RWPE2 (cell line): ENCODE measurements around the gene BNIP2.
A peak's percentile ranks its signal among the peaks of the same experiment; 100 is the strongest.
"Not testable (repeated sequence)": the region's sequence is repeated elsewhere in the genome, so short reads cannot be mapped to it uniquely, and the experiment has no call there.

Experiments
- ATAC-seq: fragments of 200-7000 bp; cut with Tn5 transposase; 3 replicates; pipeline ENCODE4 v1.9.1; 2021; ENCODE audit warnings: low read depth
- DNase-seq: peaks from one replicate; pipeline ENCODE4 v3.0.0-alpha.2; 2020; ENCODE audit warnings: low spot score
- H3K27ac ChIP-seq: fragments of 450-650 bp; 2 replicates; pipeline ENCODE4 v1.5.1; 2017; ENCODE audit warnings: mild to moderate bottlenecking; ENCODE audit not compliant: poor library complexity, severe bottlenecking
- H3K27me3 ChIP-seq: fragments of 250-450 bp; sonication (Bioruptor Pico); 2 replicates; pipeline ENCODE4 v1.5.1; 2021; ENCODE audit warnings: mild to moderate bottlenecking, moderate library complexity; ENCODE audit not compliant: insufficient read depth, poor library complexity, severe bottlenecking
- H3K36me3 ChIP-seq: fragments of 250-450 bp; sonication (Bioruptor Pico); 2 replicates; pipeline ENCODE4 v1.5.1; 2020; ENCODE audit warnings: low read depth, mild to moderate bottlenecking, moderate library complexity
- H3K4me1 ChIP-seq: fragments of 250-450 bp; sonication (Bioruptor Pico); 2 replicates; pipeline ENCODE4 v1.5.1; 2021; ENCODE audit warnings: mild to moderate bottlenecking, moderate library complexity; ENCODE audit not compliant: insufficient read depth, poor library complexity, severe bottlenecking
- H3K4me3 ChIP-seq: fragments of 250-450 bp; sonication (Bioruptor Pico); 2 replicates; pipeline ENCODE4 v1.5.1; 2021; ENCODE audit warnings: mild to moderate bottlenecking, moderate library complexity; ENCODE audit not compliant: severe bottlenecking
- H3K9me3 ChIP-seq: fragments of 250-450 bp; sonication (Bioruptor Pico); 2 replicates; pipeline ENCODE4 v1.5.1; 2021; ENCODE audit warnings: mild to moderate bottlenecking, moderate library complexity; ENCODE audit not compliant: severe bottlenecking
- CTCF ChIP-seq: fragments of 450-650 bp; IDR thresholded peaks from one replicate; pipeline ENCODE4 v1.5.1; 2017; ENCODE audit warnings: mild to moderate bottlenecking, moderate library complexity; ENCODE audit not compliant: poor library complexity, severe bottlenecking

Gene BNIP2

DNA sequence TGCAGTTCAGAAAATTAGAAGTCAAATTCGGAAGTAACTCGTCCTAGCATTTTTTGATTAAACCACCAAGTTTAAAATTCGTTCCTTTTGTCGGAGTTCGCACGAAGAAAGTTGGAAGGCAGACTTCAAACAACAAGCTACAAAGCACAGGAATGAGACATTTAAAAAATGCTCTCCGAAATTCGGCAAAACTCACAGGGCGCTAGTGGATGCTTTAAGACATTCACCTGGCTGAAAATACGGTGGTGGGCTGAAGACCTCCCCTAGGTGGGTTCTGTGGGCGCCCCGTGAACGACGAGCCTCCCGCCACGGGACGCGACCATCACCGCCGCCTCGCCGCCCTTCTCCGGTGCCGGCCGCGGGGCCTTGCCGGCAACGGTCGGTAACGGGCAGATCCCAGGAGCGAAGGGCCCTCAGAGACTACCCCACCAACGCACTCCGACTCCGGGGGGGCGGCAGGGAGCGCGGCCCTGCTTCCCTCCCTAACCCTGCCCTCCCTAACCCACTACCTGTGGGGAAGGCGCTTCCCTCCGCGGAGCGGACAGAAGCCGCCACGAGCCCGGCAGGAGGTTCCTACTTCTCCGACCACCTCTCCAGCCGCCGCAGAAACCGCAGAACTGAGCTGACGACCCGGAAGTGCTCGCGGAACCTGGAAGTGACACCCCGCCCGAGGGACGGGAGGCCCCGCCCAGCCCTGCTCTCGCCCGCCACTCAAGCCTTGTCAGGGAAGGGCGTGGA is 32.1 kb downstream of the BNIP2 start, which contains the start of gene GTF2A2:
TSS of gene GTF2A2 (minus strand) at position 619 of the 738 bp plus-strand sequence. CDS start 5,238 bp downstream, outside the sequence.
- Histone ChIP-seq H3K27ac (peak within 1 kb of the TSS; percentile 30), H3K4me3 (peak within 1 kb of the TSS; percentile 91), H3K9me3 (peaks cover 2% of the 10 kb centered on the region), H3K27me3 (no peaks in the 10 kb centered on the region), H3K4me1 (peaks cover 8% of the 10 kb centered on the region), H3K36me3 (peaks cover 55% of the 10 kb centered on the region)
- DNase-seq (peak; percentile 99), ATAC-seq (peak; percentile 99)
- no peak for TF ChIP-seq CTCF

- TF ChIP-seq CTCF = no peak
- Histone ChIP-seq H3K27me3 (no peaks in the 10 kb centered on the region), H3K27ac (no peak overlapping the region), H3K36me3 (peaks cover 57% of the 10 kb centered on the region), H3K9me3 (peaks cover 2% of the 10 kb centered on the region), H3K4me3 (no peak overlapping the region), H3K4me1 (peaks cover 14% of the 10 kb centered on the region)
- no peak for ATAC-seq
- no peak for DNase-seq
Measured at GRCh38 chr15:59654046-59654445, 35.1 kb downstream of the BNIP2 start.

DNA sequence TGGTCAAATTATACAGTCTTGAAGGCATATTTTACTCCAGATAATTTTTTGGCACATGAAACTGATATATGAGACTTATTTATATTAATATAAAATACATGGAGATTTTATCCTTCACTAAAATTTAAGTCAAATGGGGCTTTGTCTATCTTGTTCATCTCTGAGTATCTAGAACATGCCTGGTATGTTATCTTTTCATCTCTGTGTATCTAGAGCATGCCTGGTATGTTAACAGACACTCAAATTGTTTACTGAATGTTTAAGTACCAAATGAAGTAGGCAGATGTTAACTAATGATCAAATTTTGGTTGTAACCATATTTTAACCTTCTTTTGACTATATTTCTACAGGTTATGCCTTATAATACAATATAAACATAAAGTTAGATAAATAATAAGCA is 39.5 kb downstream of the BNIP2 start:
- no peak for TF ChIP-seq CTCF
- Histone ChIP-seq H3K4me3 (no peak overlapping the region), H3K27ac (no peak overlapping the region), H3K27me3 (no peaks in the 10 kb centered on the region), H3K4me1 (peaks cover 6% of the 10 kb centered on the region), H3K36me3 (peaks cover 96% of the 10 kb centered on the region), H3K9me3 (peaks cover 2% of the 10 kb centered on the region)
- ATAC-seq (no peak), DNase-seq (no peak)

GRCh38 chr15:59647085-59647484 is 42.0 kb downstream of the BNIP2 start:
- no peaks in the 10 kb centered on the region for H3K9me3 ChIP-seq
- ATAC-seq = no peak
- no peak for TF ChIP-seq CTCF
- H3K36me3 ChIP-seq = peaks cover 92% of the 10 kb centered on the region
- H3K4me3 ChIP-seq = no peak overlapping the region
- H3K27me3 ChIP-seq = no peaks in the 10 kb centered on the region
- H3K27ac ChIP-seq = no peak overlapping the region
- DNase-seq = no peak
- peaks cover 6% of the 10 kb centered on the region for H3K4me1 ChIP-seq

- no peak for DNase-seq
- Histone ChIP-seq H3K36me3 (peaks cover 92% of the 10 kb centered on the region), H3K4me3 (no peak overlapping the region), H3K9me3 (no peaks in the 10 kb centered on the region), H3K27me3 (no peaks in the 10 kb centered on the region), H3K27ac (no peak overlapping the region), H3K4me1 (peaks cover 6% of the 10 kb centered on the region)
- no peak for ATAC-seq
- TF ChIP-seq CTCF = no peak
Measured at GRCh38 chr15:59646277-59646676, 42.8 kb downstream of the BNIP2 start.

DNA sequence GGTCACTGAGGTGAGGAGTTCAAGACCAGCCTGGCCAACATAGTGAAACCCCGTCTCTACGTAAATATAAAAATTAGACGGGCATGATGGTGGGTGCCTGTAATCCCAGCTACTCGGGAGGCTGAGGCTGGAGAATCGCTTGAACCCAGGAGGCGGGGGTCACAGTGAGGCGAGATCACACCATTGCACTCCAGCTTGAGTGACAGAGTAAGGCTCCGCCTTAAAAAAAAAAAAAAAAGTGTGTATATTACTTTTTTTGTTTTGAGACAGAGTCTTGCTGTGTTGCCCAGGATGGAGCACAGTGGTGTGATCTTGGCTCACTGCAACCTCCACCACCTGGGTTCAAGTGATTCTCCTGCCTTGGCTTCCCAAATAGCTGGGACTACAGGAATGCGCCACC is 43.3 kb downstream of the BNIP2 start:
- ATAC-seq = not testable (repeated sequence)

More for the DNA sequence above, 43.3 kb downstream of the BNIP2 start:
- H3K27me3 ChIP-seq, H3K27ac ChIP-seq, DNase-seq, H3K4me3 ChIP-seq, H3K9me3 ChIP-seq, H3K4me1 ChIP-seq: not testable (repeated sequence)
- H3K36me3 ChIP-seq = peaks cover 92% of the 10 kb centered on the region
